Measurements from ENCODE around the gene GLI2.

GRCh38 chr2:120763508-120763907 is 27.8 kb downstream of the GLI2 start:
- TF ChIP-seq POLR2A (IDR thresholded peaks at IDR 0.05) (no peak), CTCF (IDR thresholded peaks at IDR 0.05) (no peak), EP300 (IDR thresholded peaks at IDR 0.05) (no peak)
